NCI-H2029 treated with DMSO at 0.1 percent for 48 hours (cell line): ENCODE measurements around the gene POLD4.

Experiments used
- DNase-seq: peaks from one replicate; lab custom pipeline; 2025; lab: John Stamatoyannopoulos, UW

Gene POLD4

GRCh38 chr11:67301313-67301921 is 51.9 kb downstream of the POLD4 start:
- no peak for DNase-seq
